Immature natural killer cell (primary cell): ENCODE results near the gene GRM6. TPM values are rescaled to one million over a fixed set of nuclear protein-coding genes. Genes with fewer than 3 reads are reported as not detected.

ENCODE experiments used
- DNase-seq, 3 donors: peaks; one replicate each; pipeline ENCODE4 v3.0.0; 2022; ENCODE audit warnings: mixed read lengths in 1 of 3
- H3K27ac Mint-ChIP-seq, 6 donors: one replicate each; pipeline ENCODE4 v1.8.0; 2020; ENCODE audit warnings: mixed read lengths in 6 of 6, mild to moderate bottlenecking in 5 of 6, inconsistent platforms in 4 of 6, moderate library complexity in 3 of 6
- H3K27me3 Mint-ChIP-seq, 3 donors: one replicate each; pipeline ENCODE4 v1.8.0; 2020 to 2021; ENCODE audit warnings: low read depth in 3 of 3, mild to moderate bottlenecking in 3 of 3, mixed read lengths in 3 of 3, moderate library complexity in 3 of 3, inconsistent platforms in 1 of 3
- H3K36me3 Mint-ChIP-seq, 3 donors: one replicate each; pipeline ENCODE4 v1.8.0; 2020; ENCODE audit warnings: mixed read lengths in 3 of 3, inconsistent platforms in 2 of 3, mild to moderate bottlenecking in 2 of 3
- H3K4me1 Mint-ChIP-seq, 2 donors: one replicate each; pipeline ENCODE4 v1.8.0; 2020; ENCODE audit warnings: inconsistent platforms in 2 of 2, mild to moderate bottlenecking in 2 of 2, mixed read lengths in 2 of 2, moderate library complexity in 1 of 2
- H3K4me3 Mint-ChIP-seq, 5 donors: one replicate each; pipeline ENCODE4 v1.8.0; 2020; ENCODE audit warnings: mild to moderate bottlenecking in 5 of 5, mixed read lengths in 5 of 5, inconsistent platforms in 3 of 5, moderate library complexity in 3 of 5
- H3K9me3 Mint-ChIP-seq, 6 donors: one replicate each; pipeline ENCODE4 v1.8.0; 2020; ENCODE audit warnings: mild to moderate bottlenecking in 6 of 6, mixed read lengths in 6 of 6, inconsistent platforms in 4 of 6, moderate library complexity in 3 of 6
- polyA plus RNA-seq, 3 donors: library from polyadenylated mRNA; unstranded; fragments of 300-500 nt; fragmentation: Illumina TruSeq; gene quantifications; one replicate each; pipeline ENCODE4 v1.2.3, GENCODE V29; 2021

The GRM6 gene
- polyA plus RNA-seq, 3 donors from 2014 or later = not detected

DNA sequence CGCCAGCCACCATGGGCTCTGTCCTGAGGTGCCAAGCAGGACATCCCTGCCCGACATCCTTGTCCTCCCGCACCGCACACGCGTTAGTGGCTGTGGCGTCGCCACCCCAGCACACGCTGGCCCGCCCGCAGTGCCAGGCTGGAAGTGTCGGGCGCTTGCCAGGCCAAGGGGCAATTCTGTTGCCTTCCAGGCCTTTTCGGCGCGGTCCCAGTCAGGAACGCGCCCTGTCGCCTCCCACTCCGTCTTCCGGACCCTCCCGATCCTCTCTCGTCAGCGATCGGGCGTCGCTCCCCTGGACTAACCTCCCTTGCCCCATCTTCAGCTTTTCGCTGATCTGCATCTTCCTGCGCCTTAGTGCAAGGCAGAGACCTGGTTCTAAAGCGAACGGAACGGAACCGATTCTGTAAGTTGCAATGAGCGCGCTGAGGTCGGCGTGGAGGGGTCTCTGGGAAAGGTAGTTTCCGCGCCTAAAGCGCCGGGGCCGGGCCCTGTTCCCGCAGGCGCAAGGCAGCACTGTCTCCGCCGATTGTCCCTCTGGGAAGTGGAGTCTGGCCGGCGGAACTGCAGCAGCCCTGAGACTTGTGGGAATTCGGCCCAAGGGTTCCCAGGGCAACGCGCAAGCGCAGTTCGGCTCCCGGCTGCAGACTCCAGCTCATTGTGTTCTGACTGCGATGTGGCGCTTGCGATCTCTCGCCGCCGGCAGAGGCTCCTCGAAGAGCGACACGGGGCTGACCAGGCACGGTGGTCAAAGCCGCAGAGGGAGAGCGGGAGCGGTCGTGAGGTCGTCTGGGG, 54.4 kb downstream of the GRM6 start, which contains the start of gene ZNF454:
Gene ZNF454 (plus strand): TSS at position 630 of the 792 bp plus-strand sequence. CDS start 1,594 bp downstream, outside the sequence.
- H3K27me3 Mint-ChIP-seq = peaks cover 0 to 19% (median 13%) of the 10 kb centered on the region in 3 donors
- peak within 1 kb of the TSS in 1 of 5 donors; percentile 15 for H3K4me3 Mint-ChIP-seq
- peaks cover 28 to 88% (median 72%) of the 10 kb centered on the region in 6 donors for H3K9me3 Mint-ChIP-seq
- DNase-seq = no peak
- H3K27ac Mint-ChIP-seq = no peak within 1 kb of the TSS
- peaks cover 8 to 21% (median 21%) of the 10 kb centered on the region in 3 donors for H3K36me3 Mint-ChIP-seq
- no peaks in the 10 kb centered on the region for H3K4me1 Mint-ChIP-seq

DNA sequence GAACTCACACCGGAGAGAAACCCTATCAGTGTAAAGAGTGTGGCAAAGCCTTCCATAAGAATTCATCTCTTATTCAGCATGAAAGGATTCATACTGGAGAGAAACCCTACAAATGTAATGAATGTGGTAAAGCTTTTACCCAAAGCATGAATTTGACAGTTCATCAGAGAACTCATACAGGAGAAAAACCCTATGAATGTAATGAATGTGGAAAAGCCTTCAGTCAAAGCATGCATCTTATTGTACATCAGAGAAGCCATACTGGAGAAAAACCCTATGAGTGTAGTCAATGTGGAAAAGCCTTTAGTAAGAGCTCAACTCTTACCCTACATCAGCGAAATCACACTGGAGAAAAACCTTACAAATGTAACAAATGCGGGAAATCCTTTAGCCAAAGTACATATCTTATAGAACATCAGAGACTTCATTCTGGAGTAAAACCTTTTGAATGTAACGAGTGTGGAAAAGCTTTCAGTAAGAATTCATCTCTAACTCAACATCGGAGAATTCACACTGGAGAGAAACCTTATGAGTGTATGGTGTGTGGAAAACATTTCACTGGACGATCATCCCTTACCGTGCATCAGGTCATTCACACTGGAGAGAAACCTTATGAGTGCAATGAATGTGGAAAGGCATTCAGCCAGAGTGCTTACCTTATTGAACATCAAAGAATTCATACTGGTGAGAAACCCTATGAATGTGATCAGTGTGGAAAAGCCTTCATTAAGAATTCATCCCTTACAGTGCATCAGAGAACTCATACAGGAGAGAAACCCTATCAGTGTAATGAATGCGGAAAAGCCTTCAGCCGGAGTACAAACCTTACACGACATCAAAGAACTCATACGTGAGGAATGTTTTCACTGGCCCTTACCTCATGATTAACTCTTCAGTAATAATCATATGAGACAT, 63.0 kb downstream of the GRM6 start:
- Mint-ChIP-seq H3K4me1 (no peaks in the 10 kb centered on the region), H3K4me3 (no peak overlapping the region), H3K9me3 (peaks cover 53 to 100% (median 91%) of the 10 kb centered on the region in 6 donors), H3K27ac (no peak overlapping the region), H3K36me3 (peaks cover 21 to 42% (median 35%) of the 10 kb centered on the region in 3 donors), H3K27me3 (peaks cover 0 to 7% (median 5%) of the 10 kb centered on the region in 3 donors)
- no peak for DNase-seq

Other genes starting within 250 kb of the GRM6 start
- 1 to 10 TPM; 2.2 to 5.1 (median 2.7) TPM for gene ZNF354B, start 135.4 kb downstream of the GRM6 start, polyA plus RNA-seq
- gene ZFP2, start 99.4 kb downstream of the GRM6 start, polyA plus RNA-seq = under 1 TPM in 1 of 3 donors, not detected in 2; 0.43 TPM
- not detected for gene ZNF454, start 54.1 kb downstream of the GRM6 start, polyA plus RNA-seq
- 1 to 10 TPM; 2.7 to 4.5 (median 3.9) TPM for gene ZNF879, start 28.5 kb upstream of the GRM6 start, polyA plus RNA-seq
- 1 to 10 TPM in 1 of 3 donors, under 1 TPM in 2; 0.40 to 1.2 (median 0.58) TPM for gene ZNF354C, start 65.1 kb upstream of the GRM6 start, polyA plus RNA-seq